ENCODE data around the gene SNRPA. TPM values are rescaled to one million over a fixed set of nuclear protein-coding genes. Genes with fewer than 3 reads are reported as not detected.
A peak's percentile ranks its signal among the peaks of the same experiment; 100 is the strongest.
"Not testable (repeated sequence)": the region's sequence is repeated elsewhere in the genome, so short reads cannot be mapped to it uniquely, and the experiment has no call there.

The SNRPA gene
- total and polyA plus RNA-seq, 2 experiments from 2014 or later = 25.1 to 86.9 TPM

DNA sequence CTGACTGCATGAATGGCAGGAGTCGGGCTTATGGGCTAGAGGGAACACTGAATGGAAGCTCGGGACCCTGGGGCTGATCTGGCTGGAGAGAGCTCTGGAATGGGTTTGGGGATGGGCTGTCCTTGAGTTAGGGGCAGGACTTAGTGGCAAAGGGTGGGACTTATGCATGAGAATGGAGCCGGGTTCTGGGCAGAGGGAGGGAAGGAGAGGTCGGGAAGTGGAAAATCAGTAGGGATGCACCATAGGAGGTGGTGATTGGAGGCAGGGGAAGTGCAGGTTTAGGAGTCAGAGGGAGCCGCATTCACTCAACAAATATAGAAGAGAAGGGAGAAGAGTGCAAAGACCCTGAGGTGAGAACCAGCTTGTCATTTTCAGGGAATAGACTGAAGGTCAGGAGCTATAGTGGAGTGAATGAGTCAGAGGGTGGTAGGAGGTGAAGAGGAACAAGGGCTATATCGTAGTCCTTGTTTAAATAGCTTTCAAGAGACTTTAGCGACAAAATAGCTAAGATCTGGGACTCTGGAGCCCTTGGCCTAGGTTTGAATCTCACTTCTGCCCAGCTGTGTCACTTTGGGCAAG, 27.8 kb downstream of the SNRPA start:
- H3K4me2 ChIP-seq = peak overlapping the region; percentile 72
- H3K79me2 ChIP-seq = peaks cover 4% of the 10 kb centered on the region
- peak overlapping the region; percentile 16 for H2AFZ ChIP-seq
- H3K4me3 ChIP-seq = peak overlapping the region; percentile 26
- H3K36me3 ChIP-seq (replicated peaks; ENCODE audit: insufficient read depth, low read depth) = no peaks in the 10 kb centered on the region
- H3K4me1 ChIP-seq (ENCODE audit: insufficient read depth) = peaks cover 6% of the 10 kb centered on the region
- H3K27ac ChIP-seq = peak overlapping the region; percentile 95
- no peaks in the 10 kb centered on the region for H3K9me2 ChIP-seq (replicated peaks; ENCODE audit: insufficient read depth)
- TF ChIP-seq EZH2phosphoT487 (IDR thresholded peaks at IDR 0.05; ENCODE audit: low read depth, severe bottlenecking, unreplicated experiment) = no peak
- no peak for TF ChIP-seq EZH2 (IDR thresholded peaks at IDR 0.05; ENCODE audit: borderline replicate concordance)
- no peaks in the 10 kb centered on the region for H3K9me3 ChIP-seq (ENCODE audit: low read depth)
- 4% methylated on average over 7 of the region's 7 CpGs for WGBS (ENCODE audit: low lambda C conversion rate, missing lambda C conversion rate)
- no peaks in the 10 kb centered on the region for H3K27me3 ChIP-seq
- H4K20me1 ChIP-seq (ENCODE audit: insufficient read depth, poor library complexity, severe bottlenecking) = no peaks in the 10 kb centered on the region
- peak; percentile 57 for DNase-seq (ENCODE audit: low spot score)

GRCh38 chr19:40780582-40780981, 29.6 kb downstream of the SNRPA start:
- H3K36me3 ChIP-seq (replicated peaks; ENCODE audit: insufficient read depth, low read depth) = no peaks in the 10 kb centered on the region
- no peaks in the 10 kb centered on the region for H3K9me3 ChIP-seq (ENCODE audit: low read depth)
- H3K4me1 ChIP-seq (ENCODE audit: insufficient read depth) = peaks cover 6% of the 10 kb centered on the region
- no peak overlapping the region for H3K27ac ChIP-seq
- no peak overlapping the region for H2AFZ ChIP-seq
- H3K9me2 ChIP-seq (replicated peaks; ENCODE audit: insufficient read depth) = no peaks in the 10 kb centered on the region
- H3K27me3 ChIP-seq = no peaks in the 10 kb centered on the region
- H4K20me1 ChIP-seq (ENCODE audit: insufficient read depth, poor library complexity, severe bottlenecking) = no peaks in the 10 kb centered on the region
- no peak overlapping the region for H3K4me3 ChIP-seq
- TF ChIP-seq EZH2phosphoT487 (IDR thresholded peaks at IDR 0.05; ENCODE audit: low read depth, severe bottlenecking, unreplicated experiment) (no peak), CTCF (IDR thresholded peaks at IDR 0.05; ENCODE audit: poor library complexity) (no peak), EZH2 (IDR thresholded peaks at IDR 0.05; ENCODE audit: borderline replicate concordance) (no peak)
- DNase-seq (ENCODE audit: low spot score) = no peak
- 97% methylated on average over 5 of the region's 5 CpGs for WGBS (ENCODE audit: low lambda C conversion rate, missing lambda C conversion rate)
- peaks cover 4% of the 10 kb centered on the region for H3K79me2 ChIP-seq
- H3K4me2 ChIP-seq = no peak overlapping the region

DNA sequence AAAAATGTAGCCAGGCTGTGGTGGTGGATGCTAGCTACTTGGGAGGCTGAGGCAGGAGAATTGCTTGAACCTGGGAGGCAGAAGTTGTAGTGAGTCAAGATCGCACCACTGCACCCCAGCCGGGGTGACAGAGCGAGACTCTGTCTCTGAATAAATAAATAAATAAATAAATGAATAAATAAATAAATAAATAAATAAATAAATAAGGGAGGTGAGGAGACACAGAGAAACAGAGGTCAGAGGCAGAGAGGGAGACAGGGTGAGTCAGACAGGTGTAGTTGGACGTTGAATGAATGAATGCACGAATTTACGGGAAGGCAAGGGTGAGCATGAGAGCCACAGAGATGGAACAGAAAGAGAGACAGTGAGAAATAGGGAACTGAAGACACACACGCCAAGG, 30.1 kb downstream of the SNRPA start:
- Histone ChIP-seq H3K4me2 (no peak overlapping the region), H3K27me3 (no peaks in the 10 kb centered on the region), H3K9me3 (ENCODE audit: low read depth) (no peaks in the 10 kb centered on the region), H3K36me3 (replicated peaks; ENCODE audit: insufficient read depth, low read depth) (no peaks in the 10 kb centered on the region), H3K27ac (no peak overlapping the region), H3K9me2 (replicated peaks; ENCODE audit: insufficient read depth) (no peaks in the 10 kb centered on the region), H3K4me3 (no peak overlapping the region), H3K4me1 (ENCODE audit: insufficient read depth) (peaks cover 6% of the 10 kb centered on the region), H4K20me1 (ENCODE audit: insufficient read depth, poor library complexity, severe bottlenecking) (no peaks in the 10 kb centered on the region), H2AFZ (no peak overlapping the region), H3K79me2 (peaks cover 4% of the 10 kb centered on the region)
- DNase-seq (ENCODE audit: low spot score) = no peak
- 97% methylated on average over 7 of the region's 7 CpGs for WGBS (ENCODE audit: low lambda C conversion rate, missing lambda C conversion rate)
- no peak for TF ChIP-seq CTCF (IDR thresholded peaks at IDR 0.05; ENCODE audit: poor library complexity)
- TF ChIP-seq EZH2 (IDR thresholded peaks at IDR 0.05; ENCODE audit: borderline replicate concordance) = no peak
- TF ChIP-seq EZH2phosphoT487 (IDR thresholded peaks at IDR 0.05; ENCODE audit: low read depth, severe bottlenecking, unreplicated experiment) = no peak

- Histone ChIP-seq H3K27me3 (no peaks in the 10 kb centered on the region), H3K4me1 (ENCODE audit: insufficient read depth) (no peaks in the 10 kb centered on the region), H3K27ac (no peak overlapping the region), H3K4me2 (no peak overlapping the region), H4K20me1 (ENCODE audit: insufficient read depth, poor library complexity, severe bottlenecking) (no peaks in the 10 kb centered on the region), H3K79me2 (peaks cover 4% of the 10 kb centered on the region), H3K9me2 (replicated peaks; ENCODE audit: insufficient read depth) (no peaks in the 10 kb centered on the region), H3K9me3 (ENCODE audit: low read depth) (no peaks in the 10 kb centered on the region), H3K36me3 (replicated peaks; ENCODE audit: insufficient read depth, low read depth) (no peaks in the 10 kb centered on the region), H2AFZ (no peak overlapping the region), H3K4me3 (no peak overlapping the region)
- WGBS (ENCODE audit: low lambda C conversion rate, missing lambda C conversion rate) = 95% methylated on average over 14 of the region's 14 CpGs
- TF ChIP-seq EZH2phosphoT487 (IDR thresholded peaks at IDR 0.05; ENCODE audit: low read depth, severe bottlenecking, unreplicated experiment) = no peak
- no peak for TF ChIP-seq EZH2 (IDR thresholded peaks at IDR 0.05; ENCODE audit: borderline replicate concordance)
- TF ChIP-seq CTCF (IDR thresholded peaks at IDR 0.05; ENCODE audit: poor library complexity) = no peak
- no peak for DNase-seq (ENCODE audit: low spot score)
Measured at GRCh38 chr19:40783711-40784110, 32.7 kb downstream of the SNRPA start.

DNA sequence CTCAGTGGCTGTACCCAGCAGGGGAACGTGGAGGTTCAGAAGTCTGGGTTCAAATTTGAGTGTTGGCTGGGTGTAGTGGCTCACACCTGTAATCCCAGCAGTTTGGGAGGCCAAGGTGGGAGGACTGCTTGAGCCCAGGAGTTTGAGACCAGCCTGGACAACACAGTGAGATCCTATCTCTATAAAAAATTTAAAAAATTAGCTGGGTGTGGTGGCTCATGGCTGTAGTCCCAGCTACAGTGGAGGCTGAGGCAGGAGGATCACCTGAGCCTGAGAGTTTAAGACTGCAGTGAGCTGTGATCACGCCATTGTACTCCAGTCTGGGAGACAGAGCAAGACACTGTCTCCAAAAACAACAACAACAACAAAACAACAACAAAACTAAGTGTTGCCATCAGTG, 33.1 kb downstream of the SNRPA start:
- not testable (repeated sequence) for H3K9me2 ChIP-seq (replicated peaks; ENCODE audit: insufficient read depth); H3K36me3 ChIP-seq (replicated peaks; ENCODE audit: insufficient read depth, low read depth); H3K4me1 ChIP-seq (ENCODE audit: insufficient read depth); H2AFZ ChIP-seq; H3K79me2 ChIP-seq; H3K4me2 ChIP-seq; DNase-seq (ENCODE audit: low spot score); H3K4me3 ChIP-seq; H3K9me3 ChIP-seq (ENCODE audit: low read depth); H3K27ac ChIP-seq; H3K27me3 ChIP-seq; H4K20me1 ChIP-seq (ENCODE audit: insufficient read depth, poor library complexity, severe bottlenecking)
- WGBS (ENCODE audit: low lambda C conversion rate, missing lambda C conversion rate) = 100% methylated on average over 2 of the region's 2 CpGs
